Fibroblast of villous mesenchyme (primary cell): Measurements from ENCODE around the gene SPZ1. TPM values are rescaled to one million over a fixed set of nuclear protein-coding genes. Genes with fewer than 3 reads are reported as not detected.

Source experiments
- DNase-seq: peaks from one replicate; pipeline ENCODE4 v3.0.0-alpha.2; 2010; ENCODE audit warnings: low read depth
- H3K4me3 ChIP-seq: 2 replicates; pipeline ENCODE4 v1.5.1; 2011; ENCODE audit warnings: low read depth, mild to moderate bottlenecking, low read length
- CTCF ChIP-seq: IDR thresholded peaks from 2 replicates; pipeline ENCODE4 v1.5.1; 2012; ENCODE audit warnings: low read depth, mild to moderate bottlenecking, low read length; ENCODE audit not compliant: insufficient read depth
- total RNA-seq: library from RNA; depleted of rRNA; stranded (reverse); fragments of >200 nt; gene quantifications from 2 replicates; pipeline ENCODE4 v1.2.3, GENCODE V29; 2012

Gene SPZ1
- total RNA-seq, 1 donor = not detected

GRCh38 chr5:80302636-80303035 is 17.2 kb upstream of the SPZ1 start:
- no peak for TF ChIP-seq CTCF
- H3K4me3 ChIP-seq = no peak overlapping the region
- DNase-seq = no peak

- no peak for TF ChIP-seq CTCF
- no peak overlapping the region for H3K4me3 ChIP-seq
- DNase-seq = no peak
These were observed 11.3 kb upstream of the SPZ1 start for GRCh38 chr5:80308526-80308925.

GRCh38 chr5:80309871-80310665 is 9.7 kb upstream of the SPZ1 start:
- DNase-seq = no peak
- no peak for TF ChIP-seq CTCF
- H3K4me3 ChIP-seq = no peak overlapping the region

GRCh38 chr5:80315244-80315643 is 4.6 kb upstream of the SPZ1 start:
- TF ChIP-seq CTCF = no peak
- no peak for DNase-seq
- no peak overlapping the region for H3K4me3 ChIP-seq

GRCh38 chr5:80318212-80318611 is 1.6 kb upstream of the SPZ1 start:
- no peak overlapping the region for H3K4me3 ChIP-seq
- peak; percentile 8 for DNase-seq
- no peak for TF ChIP-seq CTCF

- H3K4me3 ChIP-seq = no peak overlapping the region
- no peak for TF ChIP-seq CTCF
- DNase-seq = no peak
These were observed 5.1 kb downstream of the SPZ1 start for GRCh38 chr5:80324912-80325311.

GRCh38 chr5:80326468-80326867 is 6.7 kb downstream of the SPZ1 start:
- no peak for TF ChIP-seq CTCF
- DNase-seq = no peak
- no peak overlapping the region for H3K4me3 ChIP-seq
